ENCODE results near the gene TLR10.
"Not testable (repeated sequence)": the region's sequence is repeated elsewhere in the genome, so short reads cannot be mapped to it uniquely, and the experiment has no call there.

The TLR10 gene

GRCh38 chr4:38782452-38783108 lies at the start of gene TLR10:
TSS of gene TLR10 (minus strand) at chr4:38782990. CDS start at chr4:38775590, 7,400 bp downstream.
- DNase-seq = peak in 16 of 58 donors; percentile 4 to 40 (median 18)

- DNase-seq = no peak
Measured at GRCh38 chr4:38832206-38832605, 49.4 kb upstream of the TLR10 start.

GRCh38 chr4:38831653-38832052 lies 48.9 kb upstream of the TLR10 start:
- no peak for DNase-seq

GRCh38 chr4:38829237-38829636 lies 46.4 kb upstream of the TLR10 start:
- DNase-seq = no peak

- no peak for DNase-seq
Measured at GRCh38 chr4:38823766-38824165, 41.0 kb upstream of the TLR10 start.

GRCh38 chr4:38822748-38823303 lies 40.0 kb upstream of the TLR10 start:
- no peak for DNase-seq

- no peak for DNase-seq
Measured at GRCh38 chr4:38821739-38822138, 38.9 kb upstream of the TLR10 start.

- DNase-seq = no peak
Measured at GRCh38 chr4:38820329-38821061, 37.7 kb upstream of the TLR10 start.

GRCh38 chr4:38819569-38819968 lies 36.8 kb upstream of the TLR10 start:
- DNase-seq = no peak

- DNase-seq = no peak
Measured at GRCh38 chr4:38818441-38818976, 35.7 kb upstream of the TLR10 start.

GRCh38 chr4:38815885-38816782 lies 33.3 kb upstream of the TLR10 start:
- DNase-seq = peak in 1 of 58 donors; percentile 9

GRCh38 chr4:38814386-38814785 lies 31.6 kb upstream of the TLR10 start:
- DNase-seq = no peak

GRCh38 chr4:38811297-38811696 lies 28.5 kb upstream of the TLR10 start:
- DNase-seq = no peak

GRCh38 chr4:38807462-38807861 lies 24.7 kb upstream of the TLR10 start:
- not testable (repeated sequence) for DNase-seq

- not testable (repeated sequence) for DNase-seq
Measured at GRCh38 chr4:38806251-38806650, 23.5 kb upstream of the TLR10 start.

- peak in 12 of 58 donors; percentile 2 to 45 (median 12) for DNase-seq
Measured at GRCh38 chr4:38805530-38806145, 22.8 kb upstream of the TLR10 start.

GRCh38 chr4:38804654-38805295 lies 22.0 kb upstream of the TLR10 start, which contains the start of gene TLR1:
TSS of gene TLR1 (minus strand) at chr4:38804791. CDS start at chr4:38798831, 5,960 bp downstream.
- peak in 2 of 58 donors; percentile 3 to 50 for DNase-seq

GRCh38 chr4:38803833-38804653 lies 21.3 kb upstream of the TLR10 start:
- DNase-seq = peak in 1 of 58 donors; percentile 3

All from anterior cingulate cortex (tissue), 58 donors.